TTC549 (cell line): Measurements from ENCODE around the gene MORC2.

Experiments used
- FAIRE-seq: peaks from 2 replicates; lab custom pipeline; 2012; peaks lifted over from hg19 to GRCh38; lab: Jason Lieb, UNC

MORC2 gene

GRCh38 chr22:30948930-30949342, 19.6 kb downstream of the MORC2 start:
- no peak for FAIRE-seq

DNA sequence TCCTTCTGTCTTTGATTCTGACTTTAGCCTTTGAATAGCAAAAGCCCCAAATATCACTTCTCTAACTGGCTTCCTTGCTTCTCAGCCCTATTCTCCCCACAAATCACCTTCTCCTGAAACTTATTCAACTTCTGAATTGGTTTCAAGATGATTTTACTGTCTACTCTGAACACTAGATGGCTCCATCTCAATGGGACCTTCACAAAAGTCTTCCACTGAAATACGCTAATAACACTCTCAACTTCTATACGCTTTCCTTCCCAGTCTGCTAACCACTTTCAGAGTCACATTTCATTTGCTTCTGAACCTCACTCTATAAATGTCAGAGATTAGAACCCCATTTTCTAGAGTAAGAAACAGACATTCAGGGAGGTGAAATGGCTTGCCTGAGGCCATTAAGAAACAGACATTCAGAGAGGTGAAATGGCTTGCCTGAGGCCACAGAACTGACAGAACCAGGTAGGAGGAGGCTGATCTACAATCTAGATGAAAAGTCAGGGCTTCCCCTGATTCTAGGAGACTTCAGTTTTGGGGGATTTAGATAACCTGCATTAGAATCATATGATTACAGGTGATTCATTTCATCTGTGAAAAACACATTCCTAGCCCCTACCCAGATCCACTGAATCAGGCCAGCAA, 20.6 kb downstream of the MORC2 start:
- peak; percentile 29 for FAIRE-seq

- FAIRE-seq: no peak
These were observed 21.3 kb downstream of the MORC2 start for GRCh38 chr22:30947173-30947815.

DNA sequence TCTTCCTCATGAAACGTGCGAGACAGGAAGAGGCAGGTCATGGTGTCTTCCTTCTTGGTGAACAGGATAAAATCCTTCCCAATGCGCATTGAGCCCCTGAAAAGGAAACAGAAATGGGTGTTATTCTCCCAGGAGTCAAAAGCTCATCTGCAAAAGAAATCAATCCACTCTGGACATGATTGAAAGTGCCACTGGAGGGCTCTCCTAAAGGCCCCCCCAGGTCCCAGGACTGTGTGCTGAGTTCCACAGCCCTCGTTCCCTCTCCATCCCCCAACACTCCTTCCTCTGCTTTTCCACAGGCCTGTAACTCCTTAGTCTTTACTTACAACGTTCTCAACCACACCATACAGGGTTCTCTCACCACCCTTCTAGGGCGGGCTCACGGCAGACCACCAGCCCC, 22.2 kb downstream of the MORC2 start:
- FAIRE-seq: no peak

GRCh38 chr22:30945653-30946052, 22.9 kb downstream of the MORC2 start:
- no peak for FAIRE-seq

GRCh38 chr22:30944986-30945385, 23.6 kb downstream of the MORC2 start:
- FAIRE-seq: no peak

GRCh38 chr22:30943368-30943767, 25.2 kb downstream of the MORC2 start:
- no peak for FAIRE-seq

- FAIRE-seq: no peak
These were observed 27.2 kb downstream of the MORC2 start for GRCh38 chr22:30941363-30941740.

- FAIRE-seq: no peak
These were observed 27.8 kb downstream of the MORC2 start for GRCh38 chr22:30940685-30941362.

DNA sequence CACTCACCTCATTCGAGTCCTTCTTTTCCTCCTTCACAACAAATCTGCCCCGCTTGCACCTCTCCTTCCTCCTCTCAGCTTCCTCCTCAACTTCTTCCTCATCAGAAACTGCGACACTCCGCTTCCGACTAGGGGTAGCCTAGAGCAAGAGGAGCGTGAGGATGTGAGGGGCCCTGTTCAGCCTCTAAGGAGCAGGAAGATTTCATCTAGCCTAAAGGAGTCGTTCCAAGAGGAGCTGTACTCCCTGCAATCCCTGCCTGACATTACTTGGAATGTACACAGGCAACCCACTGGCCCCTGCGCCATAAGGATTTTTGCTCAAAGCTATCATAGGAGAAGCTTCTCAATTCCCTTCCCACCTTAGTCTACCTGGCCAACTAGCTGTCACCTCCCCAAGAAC, 34.5 kb downstream of the MORC2 start:
- no peak for FAIRE-seq

GRCh38 chr22:30933457-30933856, 35.1 kb downstream of the MORC2 start:
- no peak for FAIRE-seq

DNA sequence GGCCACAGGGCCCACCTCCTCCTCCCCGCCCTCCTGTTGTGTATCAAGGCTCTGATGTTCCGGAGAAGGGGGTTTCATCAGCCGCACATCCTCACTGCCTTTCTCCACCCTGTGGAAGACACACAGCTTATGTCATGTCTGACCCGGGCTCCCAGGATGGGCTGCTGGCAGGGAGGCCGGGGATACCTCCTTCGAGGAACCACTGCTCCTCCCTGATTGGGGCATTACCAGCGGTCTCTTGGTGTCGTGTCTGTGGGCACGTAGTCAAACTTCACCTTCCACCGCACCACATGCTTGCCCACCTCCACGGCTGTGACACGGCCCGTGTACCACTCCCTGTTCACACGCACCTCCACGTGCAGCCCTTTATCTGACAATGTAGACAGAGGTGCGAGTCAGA, 35.9 kb downstream of the MORC2 start:
- FAIRE-seq: no peak

DNA sequence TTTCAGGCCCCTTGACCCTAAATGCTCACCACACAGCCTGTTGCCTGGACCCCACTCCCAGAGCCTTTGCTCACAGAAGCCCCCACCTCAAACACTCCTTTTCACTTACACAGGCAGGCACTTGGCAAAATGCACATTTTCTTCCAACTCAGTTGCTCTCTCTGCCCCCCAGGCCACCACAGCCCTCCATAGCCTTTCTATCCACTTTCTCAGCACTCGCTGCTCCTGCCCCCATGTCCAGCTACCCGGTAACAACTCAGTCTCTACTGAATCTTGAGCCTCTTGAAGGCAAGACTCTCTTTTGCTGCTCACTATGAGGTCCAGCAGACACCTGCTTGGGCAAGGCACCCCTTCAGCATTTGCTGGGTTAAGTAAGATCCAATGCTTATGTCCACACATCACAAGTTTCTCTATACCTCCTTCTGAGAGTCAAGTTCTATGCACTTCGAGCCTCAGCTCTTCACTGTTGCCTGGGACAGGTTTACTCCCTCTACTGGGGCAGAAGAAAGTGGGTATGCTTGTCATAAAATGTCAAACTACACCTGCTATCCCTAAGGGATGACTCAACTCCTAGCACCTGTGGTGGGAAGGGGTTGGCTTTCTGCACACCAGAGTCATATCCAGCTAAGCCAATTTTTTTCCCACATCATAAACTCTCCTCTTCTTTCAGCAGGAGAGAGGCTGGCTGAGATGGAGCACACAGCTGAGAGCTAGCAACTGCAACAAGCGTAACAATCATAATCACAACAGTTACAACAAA, 36.9 kb downstream of the MORC2 start:
- FAIRE-seq: no peak

DNA sequence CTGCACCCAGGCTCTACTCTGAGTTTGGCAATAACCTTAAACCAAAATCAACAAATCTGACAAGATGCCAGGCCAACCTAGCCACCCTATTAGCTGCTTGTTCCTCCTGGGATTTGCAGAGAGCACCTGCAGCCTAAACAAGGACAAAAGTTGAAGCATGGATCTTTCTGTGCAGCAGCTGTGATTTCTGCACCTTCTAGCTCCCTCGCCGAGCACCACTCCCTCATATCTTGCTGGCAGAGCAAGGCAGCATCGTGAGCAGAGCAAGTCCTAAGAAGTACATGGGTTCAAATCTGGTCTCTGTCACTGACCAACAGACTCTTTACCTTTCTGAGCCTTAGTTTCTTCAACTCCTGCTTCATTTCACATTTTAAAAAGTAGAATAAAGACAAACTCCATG, 38.3 kb downstream of the MORC2 start:
- FAIRE-seq: no peak

- FAIRE-seq: no peak
These were observed 40.2 kb downstream of the MORC2 start for GRCh38 chr22:30928401-30928800.

DNA sequence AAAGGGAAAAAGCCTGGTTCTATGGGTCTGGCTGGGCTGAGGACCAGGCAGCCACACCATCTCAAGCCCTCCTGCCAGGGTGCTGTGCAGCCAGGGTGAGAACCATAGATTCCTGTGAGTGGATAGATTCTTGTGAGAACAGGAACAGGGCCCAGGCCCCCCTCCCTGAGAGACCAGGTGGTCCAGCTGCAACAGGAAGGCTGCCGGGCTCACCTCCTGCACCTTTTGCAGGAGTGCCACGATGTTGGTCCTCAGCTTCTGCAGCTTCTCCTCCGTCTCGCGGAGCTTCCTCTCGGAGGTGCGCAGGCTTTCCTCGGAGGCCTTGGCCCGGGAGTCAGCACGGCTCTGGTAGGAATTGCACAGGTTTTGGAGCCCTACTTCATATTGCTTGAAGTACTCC, 40.8 kb downstream of the MORC2 start:
- FAIRE-seq: no peak

DNA sequence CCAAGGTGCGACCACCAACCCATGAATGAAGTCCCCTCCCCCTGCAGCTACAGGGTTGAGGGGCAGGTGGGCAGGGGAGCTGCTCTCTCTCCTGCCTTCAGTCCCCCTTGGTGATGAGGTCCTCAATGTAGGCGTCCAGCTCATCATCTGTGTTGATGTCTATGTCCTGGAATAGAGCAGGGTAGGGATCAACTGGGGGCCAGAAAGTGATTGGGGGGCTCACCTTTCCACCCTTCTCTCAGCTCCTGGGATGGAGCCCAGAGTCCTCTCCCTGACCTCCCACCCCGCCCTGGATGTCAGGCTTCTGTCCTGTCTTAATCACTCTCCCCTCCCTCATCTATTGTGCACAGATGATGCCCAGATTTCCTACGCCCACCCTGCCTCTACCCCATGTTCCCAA, 41.9 kb downstream of the MORC2 start:
- no peak for FAIRE-seq

DNA sequence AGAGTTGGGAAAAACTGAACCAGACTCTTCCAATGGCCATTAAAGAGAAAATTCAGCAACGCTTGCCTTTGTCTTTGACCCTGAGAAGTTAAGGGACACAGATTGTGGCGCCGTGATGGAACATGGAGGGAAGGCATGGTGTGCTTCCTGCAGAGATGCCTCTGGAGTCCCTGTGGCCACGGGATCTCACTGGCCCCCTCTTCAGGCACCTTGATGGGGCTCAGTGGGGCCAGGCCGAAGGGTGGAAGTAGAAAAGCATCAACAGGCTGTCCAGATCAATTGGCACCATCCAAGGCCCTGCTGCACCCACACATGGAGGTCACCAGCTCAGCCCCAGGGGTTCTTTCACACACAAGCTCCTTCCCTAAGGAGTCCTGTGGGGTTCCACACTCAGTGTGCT, 42.9 kb downstream of the MORC2 start:
- FAIRE-seq: no peak

DNA sequence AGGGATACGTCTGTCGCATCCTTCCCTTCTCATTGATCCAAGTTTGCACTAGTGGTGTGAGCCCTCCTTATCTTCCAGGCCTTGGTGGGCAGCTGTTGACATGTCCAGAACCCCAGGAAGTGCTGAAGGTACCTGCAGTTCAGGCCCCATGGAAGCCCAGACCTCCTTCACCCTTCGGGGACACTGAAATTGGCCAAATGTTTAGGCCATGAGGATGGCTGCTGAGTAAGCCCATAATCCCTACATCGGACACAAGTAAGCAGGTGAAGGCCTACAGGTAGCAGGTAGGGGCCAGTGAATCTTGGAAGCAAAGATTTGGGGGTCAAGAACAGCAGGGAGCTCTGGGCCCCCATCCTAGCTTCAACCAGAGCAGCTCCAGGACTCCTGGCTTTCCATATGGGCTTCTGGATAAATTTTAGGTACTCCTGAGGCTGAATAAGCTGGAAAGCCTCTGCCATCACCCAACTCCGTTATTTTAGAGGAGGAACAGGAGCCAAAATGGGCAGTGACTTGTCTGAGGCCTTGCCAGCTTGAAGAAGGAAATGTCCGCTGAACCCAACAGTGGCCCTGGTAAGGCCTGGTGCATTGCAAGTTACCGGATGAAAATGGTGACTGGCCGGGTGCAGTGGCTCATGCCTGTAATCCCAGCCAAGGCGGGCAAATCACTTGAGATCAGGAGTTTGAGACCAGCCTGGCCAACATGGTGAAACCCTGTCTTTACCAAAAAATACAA, 45.2 kb downstream of the MORC2 start:
- no peak for FAIRE-seq

- no peak for FAIRE-seq
These were observed 46.4 kb downstream of the MORC2 start for GRCh38 chr22:30922151-30922611.

DNA sequence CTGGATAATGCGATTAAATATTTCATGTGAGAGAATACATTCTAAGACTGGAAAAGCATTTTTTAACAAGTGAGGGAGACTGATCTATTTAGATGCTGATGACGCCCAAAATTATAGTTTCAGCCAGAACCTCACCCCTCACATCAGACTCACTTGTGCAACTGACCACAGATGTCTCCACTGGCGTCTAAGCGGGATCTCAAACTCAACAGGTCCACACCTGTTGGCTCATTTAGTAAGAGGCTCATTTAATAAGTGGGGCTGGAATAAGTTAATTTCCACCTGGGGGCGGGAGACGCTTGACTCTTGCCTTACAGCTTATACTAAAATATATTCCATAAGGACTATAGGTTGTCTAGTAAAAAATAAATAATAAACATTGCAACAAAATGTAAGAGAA, 47.5 kb downstream of the MORC2 start:
- no peak for FAIRE-seq

- no peak for FAIRE-seq
These were observed 48.2 kb downstream of the MORC2 start for GRCh38 chr22:30920407-30920806.
